NB4 (cell line): ENCODE results near the gene TOX3.

Experiments used
- MAX ChIP-seq: IDR thresholded peaks from 2 replicates; pipeline ENCODE4 v1.6.1; 2011; ENCODE audit warnings: low read depth, low read length
- POLR2A ChIP-seq: IDR thresholded peaks from 2 replicates; pipeline ENCODE4 v1.6.1; 2011; ENCODE audit warnings: mild to moderate bottlenecking; ENCODE audit not compliant: insufficient read length; ENCODE audit errors: extremely low read depth
- TF ChIP-seq, protein P1 (sequence below): IDR thresholded peaks from one replicate; pipeline ENCODE4 v1.5.1; 2012; ENCODE audit warnings: low read depth, low read length

DNA sequence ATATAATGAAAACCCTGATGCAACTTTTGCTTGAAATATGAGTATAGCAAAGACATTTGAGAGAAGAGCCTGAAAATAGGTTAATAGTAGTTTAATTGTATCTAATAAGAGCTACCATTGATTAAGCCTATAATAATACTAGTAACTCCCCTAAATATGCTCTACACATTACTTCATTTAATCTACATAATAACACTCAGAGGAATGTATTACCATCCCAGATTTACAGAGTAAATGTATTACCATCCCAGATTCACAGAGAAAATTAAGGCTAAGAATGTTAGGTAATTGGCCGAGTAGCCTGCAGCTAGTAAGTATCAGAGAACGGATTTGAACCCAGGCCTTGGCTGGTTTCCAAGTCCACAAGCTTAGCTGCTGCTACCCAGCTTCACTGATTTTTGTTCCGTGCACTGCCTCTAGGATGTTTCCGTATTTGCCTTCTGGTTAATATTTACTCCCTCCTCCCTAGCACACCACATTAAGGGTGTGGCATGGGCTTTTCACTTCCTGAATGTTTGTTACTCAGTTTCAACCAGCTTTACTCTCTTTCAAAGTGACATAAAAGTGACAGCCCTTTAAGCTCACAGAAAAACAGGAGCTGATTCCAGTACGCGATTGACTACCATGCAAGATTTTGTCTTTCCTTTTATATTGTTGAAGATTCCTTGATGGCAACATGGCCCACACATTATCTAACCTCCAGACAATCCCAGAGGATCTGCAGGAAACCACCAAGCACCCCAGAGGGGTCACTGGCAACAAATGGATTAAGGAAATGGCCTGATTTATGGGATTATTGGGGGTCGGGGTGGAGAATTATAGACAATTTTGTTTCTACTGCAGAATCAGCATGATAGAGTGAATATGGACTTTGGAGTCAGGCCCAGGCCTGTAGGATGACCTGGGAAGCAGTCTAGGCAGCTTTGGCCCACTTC lies 26.7 kb upstream of the TOX3 start:
- TF ChIP-seq POLR2A: no peak
- TF ChIP-seq MAX: no peak
- TF ChIP-seq, protein P1, sequence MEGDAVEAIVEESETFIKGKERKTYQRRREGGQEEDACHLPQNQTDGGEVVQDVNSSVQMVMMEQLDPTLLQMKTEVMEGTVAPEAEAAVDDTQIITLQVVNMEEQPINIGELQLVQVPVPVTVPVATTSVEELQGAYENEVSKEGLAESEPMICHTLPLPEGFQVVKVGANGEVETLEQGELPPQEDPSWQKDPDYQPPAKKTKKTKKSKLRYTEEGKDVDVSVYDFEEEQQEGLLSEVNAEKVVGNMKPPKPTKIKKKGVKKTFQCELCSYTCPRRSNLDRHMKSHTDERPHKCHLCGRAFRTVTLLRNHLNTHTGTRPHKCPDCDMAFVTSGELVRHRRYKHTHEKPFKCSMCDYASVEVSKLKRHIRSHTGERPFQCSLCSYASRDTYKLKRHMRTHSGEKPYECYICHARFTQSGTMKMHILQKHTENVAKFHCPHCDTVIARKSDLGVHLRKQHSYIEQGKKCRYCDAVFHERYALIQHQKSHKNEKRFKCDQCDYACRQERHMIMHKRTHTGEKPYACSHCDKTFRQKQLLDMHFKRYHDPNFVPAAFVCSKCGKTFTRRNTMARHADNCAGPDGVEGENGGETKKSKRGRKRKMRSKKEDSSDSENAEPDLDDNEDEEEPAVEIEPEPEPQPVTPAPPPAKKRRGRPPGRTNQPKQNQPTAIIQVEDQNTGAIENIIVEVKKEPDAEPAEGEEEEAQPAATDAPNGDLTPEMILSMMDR: no peak
